MM.1S (cell line): ENCODE data around the gene HOXC6.

Source experiments
- DNase-seq: peaks from one replicate; pipeline ENCODE4 v3.0.0-alpha.2; 2015
- H2AFZ ChIP-seq: fragments of 300-600 bp; sonication (generic); 2 replicates; pipeline ENCODE4 v1.6.0; 2016; ENCODE audit warnings: antibody characterized with exemption, low read length
- H3F3A ChIP-seq: fragments of 300-600 bp; sonication (generic); 2 replicates; pipeline ENCODE4 v1.6.1; 2016; ENCODE audit warnings: mild to moderate bottlenecking, antibody characterized with exemption, low read length, moderate library complexity, mixed read lengths; ENCODE audit not compliant: insufficient read depth
- H3K27ac ChIP-seq: fragments of 300-600 bp; sonication (generic); 2 replicates; pipeline ENCODE4 v1.5.1; 2016; ENCODE audit warnings: mild to moderate bottlenecking, low read length
- H3K27me3 ChIP-seq: fragments of 300-600 bp; sonication (generic); replicated peaks from 2 replicates; pipeline ENCODE4 v1.6.0; 2016; ENCODE audit warnings: low read length; ENCODE audit not compliant: insufficient read depth
- H3K36me3 ChIP-seq: fragments of 300-600 bp; sonication (generic); replicated peaks from 2 replicates; pipeline ENCODE4 v1.6.1; 2016; ENCODE audit warnings: mild to moderate bottlenecking, low read length, mixed read lengths; ENCODE audit not compliant: insufficient read depth
- H3K4me1 ChIP-seq: fragments of 300-600 bp; sonication (generic); 2 replicates; pipeline ENCODE4 v1.6.1; 2016; ENCODE audit warnings: low read length, mixed read lengths
- H3K4me2 ChIP-seq: fragments of 300-600 bp; sonication (generic); 2 replicates; pipeline ENCODE4 v1.6.0; 2016; ENCODE audit warnings: low read depth, low read length
- H3K4me3 ChIP-seq: fragments of 300-600 bp; sonication (generic); 2 replicates; pipeline ENCODE4 v1.5.1; 2016; ENCODE audit warnings: low read length, mixed read lengths
- H3K79me2 ChIP-seq: fragments of 300-600 bp; sonication (generic); 2 replicates; pipeline ENCODE4 v1.6.1; 2016; ENCODE audit warnings: mixed run types, low read length, mixed read lengths
- H3K9ac ChIP-seq: fragments of 300-600 bp; sonication (generic); 2 replicates; pipeline ENCODE4 v1.6.1; 2016; ENCODE audit warnings: low read length, mixed read lengths
- H3K9me2 ChIP-seq: fragments of 300-600 bp; sonication (generic); replicated peaks from 2 replicates; pipeline ENCODE4 v1.6.1; 2016; ENCODE audit warnings: mild to moderate bottlenecking, low read length, mixed read lengths; ENCODE audit not compliant: insufficient read depth
- H3K9me3 ChIP-seq: fragments of 300-600 bp; sonication (generic); replicated peaks from 2 replicates; pipeline ENCODE4 v1.6.1; 2016; ENCODE audit warnings: mild to moderate bottlenecking, low read length, mixed read lengths; ENCODE audit not compliant: insufficient read depth
- H4K20me1 ChIP-seq: fragments of 300-600 bp; sonication (generic); 2 replicates; pipeline ENCODE4 v1.6.1; 2016; ENCODE audit warnings: mild to moderate bottlenecking, low read length, moderate library complexity, mixed read lengths; ENCODE audit not compliant: insufficient read depth
- EZH2 ChIP-seq: fragments of 300-600 bp; sonication (generic); optimal IDR thresholded peaks from 2 replicates; pipeline ENCODE3; 2017; ENCODE audit warnings: low read depth, mild to moderate bottlenecking, antibody characterized with exemption, low read length, mixed read lengths
- EZH2phosphoT487 ChIP-seq: fragments of 300-600 bp; sonication (generic); IDR thresholded peaks from 2 replicates; pipeline ENCODE4 v1.6.1; 2018; ENCODE audit warnings: antibody characterized with exemption, low read length
- TF ChIP-seq, protein P1 (sequence below): fragments of 300-600 bp; sonication (generic); IDR thresholded peaks from 2 replicates; pipeline ENCODE4 v1.5.1; 2016; ENCODE audit warnings: antibody characterized with exemption, low read length, mixed read lengths

HOXC6 gene

GRCh38 chr12:53987787-53988230 lies 40.4 kb upstream of the HOXC6 start:
- H3K4me1 ChIP-seq = peaks cover 20% of the 10 kb centered on the region; the same call in 1 of the 2 replicates

DNA sequence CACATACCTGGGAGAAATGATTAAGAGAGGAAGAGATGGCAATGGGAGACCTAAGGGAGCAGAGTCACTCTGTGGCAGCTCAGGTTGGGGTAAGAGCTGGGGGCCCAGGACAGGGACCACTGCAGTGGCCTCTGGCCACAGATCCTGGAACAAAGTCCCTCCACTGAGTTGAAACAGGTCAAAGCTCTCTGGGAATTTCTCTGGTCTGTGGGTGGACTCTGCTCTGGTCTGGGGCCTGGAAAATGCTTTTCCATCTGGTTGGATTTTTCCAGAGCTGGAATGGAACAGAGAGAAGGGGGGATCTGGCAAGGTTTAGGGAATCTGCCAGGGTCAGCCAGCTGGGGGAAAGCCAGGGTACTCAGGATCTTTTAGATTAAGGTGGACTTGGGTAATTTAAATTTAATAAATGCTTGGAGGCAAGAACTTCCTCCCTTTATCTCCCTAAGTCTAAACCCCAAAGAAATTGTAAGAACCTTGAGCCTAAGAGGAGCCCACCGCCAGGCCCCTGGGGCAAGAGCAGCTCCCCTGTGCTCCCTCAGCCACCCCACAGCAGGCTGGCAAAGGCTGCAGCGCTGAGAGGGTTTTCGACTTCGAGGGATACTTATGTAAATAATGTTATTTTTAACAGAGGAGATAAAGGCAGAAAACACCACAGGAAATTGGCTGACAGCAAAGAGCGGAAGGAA lies 39.6 kb upstream of the HOXC6 start:
- Histone ChIP-seq H2AFZ (no peak overlapping the region), H3K9ac (no peak overlapping the region), H3K9me3 (no peaks in the 10 kb centered on the region), H4K20me1 (no peaks in the 10 kb centered on the region), H3K79me2 (no peaks in the 10 kb centered on the region), H3F3A (0 out of 2 replicates have a peak, but pooled peaks cover 6% of the 10 kb centered on the region), H3K27ac (no peak overlapping the region), H3K9me2 (no peaks in the 10 kb centered on the region), H3K4me2 (peak overlapping the region; percentile 79), H3K4me3 (no peak overlapping the region), H3K36me3 (no peaks in the 10 kb centered on the region), H3K27me3 (peaks cover 96% of the 10 kb centered on the region), H3K4me1 (peaks cover 20% of the 10 kb centered on the region; the same call in 1 of the 2 replicates)
- DNase-seq = no peak
- TF ChIP-seq, protein P1, sequence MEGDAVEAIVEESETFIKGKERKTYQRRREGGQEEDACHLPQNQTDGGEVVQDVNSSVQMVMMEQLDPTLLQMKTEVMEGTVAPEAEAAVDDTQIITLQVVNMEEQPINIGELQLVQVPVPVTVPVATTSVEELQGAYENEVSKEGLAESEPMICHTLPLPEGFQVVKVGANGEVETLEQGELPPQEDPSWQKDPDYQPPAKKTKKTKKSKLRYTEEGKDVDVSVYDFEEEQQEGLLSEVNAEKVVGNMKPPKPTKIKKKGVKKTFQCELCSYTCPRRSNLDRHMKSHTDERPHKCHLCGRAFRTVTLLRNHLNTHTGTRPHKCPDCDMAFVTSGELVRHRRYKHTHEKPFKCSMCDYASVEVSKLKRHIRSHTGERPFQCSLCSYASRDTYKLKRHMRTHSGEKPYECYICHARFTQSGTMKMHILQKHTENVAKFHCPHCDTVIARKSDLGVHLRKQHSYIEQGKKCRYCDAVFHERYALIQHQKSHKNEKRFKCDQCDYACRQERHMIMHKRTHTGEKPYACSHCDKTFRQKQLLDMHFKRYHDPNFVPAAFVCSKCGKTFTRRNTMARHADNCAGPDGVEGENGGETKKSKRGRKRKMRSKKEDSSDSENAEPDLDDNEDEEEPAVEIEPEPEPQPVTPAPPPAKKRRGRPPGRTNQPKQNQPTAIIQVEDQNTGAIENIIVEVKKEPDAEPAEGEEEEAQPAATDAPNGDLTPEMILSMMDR = no peak
- no peak for TF ChIP-seq EZH2phosphoT487
- TF ChIP-seq EZH2 = no peak

More at GRCh38 chr12:53987787-53988230, 40.4 kb upstream of the HOXC6 start:
- Histone ChIP-seq H3K9me2 (no peaks in the 10 kb centered on the region), H3K79me2 (no peaks in the 10 kb centered on the region), H2AFZ (no peak overlapping the region), H3K27ac (no peak overlapping the region), H3F3A (0 out of 2 replicates have a peak, but pooled peaks cover 3% of the 10 kb centered on the region), H3K4me2 (no peak overlapping the region), H4K20me1 (no peaks in the 10 kb centered on the region), H3K4me3 (no peak overlapping the region), H3K36me3 (no peaks in the 10 kb centered on the region), H3K9me3 (no peaks in the 10 kb centered on the region), H3K9ac (no peak overlapping the region), H3K27me3 (peaks cover 96% of the 10 kb centered on the region)
- no peak for TF ChIP-seq EZH2
- TF ChIP-seq, protein P1 = no peak
- TF ChIP-seq EZH2phosphoT487 = no peak
- DNase-seq = no peak

DNA sequence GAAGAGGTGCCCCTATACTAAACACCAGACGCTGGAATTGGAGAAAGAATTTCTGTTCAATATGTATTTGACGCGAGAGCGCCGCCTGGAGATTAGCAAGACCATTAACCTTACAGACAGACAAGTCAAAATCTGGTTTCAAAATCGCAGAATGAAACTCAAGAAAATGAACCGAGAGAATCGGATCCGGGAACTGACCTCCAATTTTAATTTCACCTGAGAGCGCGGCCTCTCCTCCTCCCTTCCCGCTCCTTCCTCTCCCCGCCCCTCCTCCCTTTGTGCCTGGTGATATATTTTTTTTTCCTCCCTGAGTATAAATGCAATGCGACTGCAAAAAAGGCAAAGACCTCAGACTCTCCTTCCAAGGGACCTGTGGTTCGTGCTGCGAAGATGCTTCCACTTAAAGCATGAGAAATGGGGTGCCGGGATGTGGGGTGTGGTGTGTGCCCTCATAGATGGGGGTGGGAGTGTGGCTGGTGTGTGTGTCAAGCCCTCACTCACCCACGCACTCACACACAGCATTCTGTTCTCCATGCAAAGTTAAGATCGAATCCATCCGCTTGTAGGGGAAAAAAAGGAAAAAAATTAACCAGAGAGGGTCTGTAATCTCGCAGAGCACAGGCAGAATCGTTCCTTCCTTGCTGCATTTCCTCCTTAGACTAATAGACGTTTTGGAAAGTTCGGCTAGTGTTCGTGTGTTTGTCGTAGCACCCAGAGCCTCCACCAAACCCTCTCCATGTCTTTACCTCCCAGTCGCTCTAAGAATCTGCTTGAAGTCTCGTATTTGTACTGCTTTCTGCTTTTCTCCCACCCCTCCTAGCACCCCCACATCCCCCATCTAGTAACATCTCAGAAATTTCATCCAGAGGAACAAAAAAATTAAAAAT lies 38.8 kb upstream of the HOXC6 start:
- peaks cover 20% of the 10 kb centered on the region; the same call in 1 of the 2 replicates for H3K4me1 ChIP-seq
- DNase-seq = peak; percentile 80
- TF ChIP-seq EZH2phosphoT487 (no peak), EZH2 (peak; percentile 21)
- TF ChIP-seq, protein P1 = peak; percentile 76

More for the DNA sequence above, 38.8 kb upstream of the HOXC6 start:
- H3K27me3 ChIP-seq = peaks cover 96% of the 10 kb centered on the region
- H3K79me2 ChIP-seq = no peaks in the 10 kb centered on the region
- H3K36me3 ChIP-seq = no peaks in the 10 kb centered on the region
- no peak overlapping the region for H3K9ac ChIP-seq
- peak overlapping the region; percentile 79 for H3K4me2 ChIP-seq
- H3K4me3 ChIP-seq = peak overlapping the region; percentile 45
- H3K9me2 ChIP-seq = no peaks in the 10 kb centered on the region
- no peak overlapping the region for H3K27ac ChIP-seq
- no peaks in the 10 kb centered on the region for H4K20me1 ChIP-seq
- no peak overlapping the region for H2AFZ ChIP-seq
- no peaks in the 10 kb centered on the region for H3K9me3 ChIP-seq
- 0 out of 2 replicates have a peak, but pooled peaks cover 6% of the 10 kb centered on the region for H3F3A ChIP-seq
